Measurements from ENCODE around the gene ZNF22.

Gene ZNF22

GRCh38 chr10:44965104-44965503 lies 35.6 kb upstream of the ZNF22 start:
- H3K4me3 ChIP-seq (ENCODE audit: low read depth, low read length) = no peak overlapping the region
- no peak for DNase-seq (ENCODE audit: low read depth)
- in situ Hi-C loops (cut with HindIII; ENCODE audit: low sequenced_read_pairs) = no loop called here
- TF ChIP-seq CTCF (IDR thresholded peaks at IDR 0.05; ENCODE audit: low read depth, low read length, missing control alignments) = no peak

GRCh38 chr10:44965651-44966097 lies 35.0 kb upstream of the ZNF22 start:
- no peak overlapping the region for H3K4me3 ChIP-seq (ENCODE audit: low read depth, low read length)
- no peak for TF ChIP-seq CTCF (IDR thresholded peaks at IDR 0.05; ENCODE audit: low read depth, low read length, missing control alignments)
- no peak for DNase-seq (ENCODE audit: low read depth)
- in situ Hi-C loops (cut with HindIII; ENCODE audit: low sequenced_read_pairs) = no loop called here

- DNase-seq (ENCODE audit: low read depth) = no peak
- H3K4me3 ChIP-seq (ENCODE audit: low read depth, low read length) = no peak overlapping the region
- in situ Hi-C loops (cut with HindIII; ENCODE audit: low sequenced_read_pairs) = no loop called here
- no peak for TF ChIP-seq CTCF (IDR thresholded peaks at IDR 0.05; ENCODE audit: low read depth, low read length, missing control alignments)
Measured at GRCh38 chr10:44966129-44966815, 34.5 kb upstream of the ZNF22 start.

DNA sequence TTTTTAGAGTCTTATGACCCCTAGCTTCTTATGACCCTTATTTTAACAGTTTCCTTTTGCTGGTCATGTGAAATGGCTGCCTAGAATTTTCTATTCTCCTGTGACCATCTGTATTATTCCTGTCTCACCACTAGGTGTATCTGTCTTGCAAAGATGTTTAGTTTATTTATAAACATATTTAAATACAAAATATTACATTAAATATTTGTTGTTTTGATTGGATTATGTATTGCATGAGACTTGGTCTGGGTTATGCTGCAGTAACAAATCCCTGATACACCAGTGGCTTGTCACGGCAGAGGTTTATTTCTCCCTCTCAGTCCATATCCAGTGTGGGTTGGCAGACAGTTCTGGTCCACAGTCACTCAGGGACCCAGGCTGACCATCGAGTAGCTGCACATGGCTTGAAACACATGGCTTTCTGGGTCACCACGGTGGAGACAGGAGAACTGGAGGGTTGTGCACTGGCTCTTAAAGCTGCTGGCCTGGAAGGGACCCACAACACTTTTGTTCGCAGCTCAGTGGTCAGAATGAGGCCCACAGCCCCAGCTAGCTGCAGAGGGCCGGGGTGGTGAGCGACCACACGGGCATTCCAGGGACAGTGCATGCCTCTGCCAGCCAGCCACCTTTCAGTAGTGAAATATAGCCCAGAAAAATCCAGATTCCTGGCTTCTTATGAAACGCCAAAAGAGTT lies 33.8 kb upstream of the ZNF22 start:
- H3K4me3 ChIP-seq (ENCODE audit: low read depth, low read length) = no peak overlapping the region
- in situ Hi-C loops (cut with HindIII; ENCODE audit: low sequenced_read_pairs) = no loop called here
- no peak for DNase-seq (ENCODE audit: low read depth)
- TF ChIP-seq CTCF (IDR thresholded peaks at IDR 0.05; ENCODE audit: low read depth, low read length, missing control alignments) = no peak

DNA sequence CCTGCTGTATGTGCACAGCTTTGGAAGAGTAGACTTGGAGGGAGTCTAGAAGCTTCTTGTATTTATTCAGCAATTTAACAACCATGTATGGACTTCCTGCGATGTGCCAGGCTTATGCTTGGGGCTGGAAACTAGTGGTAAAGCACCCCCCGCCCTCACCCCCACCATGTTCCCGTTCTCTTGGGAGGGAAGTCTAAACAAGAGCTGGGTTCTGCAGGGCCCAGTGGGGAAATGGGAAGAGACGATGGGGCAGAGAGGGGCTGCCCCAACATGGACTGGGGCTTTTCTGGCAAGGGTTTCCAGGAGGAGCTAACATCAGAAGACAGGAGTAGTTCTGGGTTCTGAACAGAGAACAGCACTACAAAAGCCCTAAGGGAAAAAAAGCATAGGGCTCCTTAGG lies 33.1 kb upstream of the ZNF22 start:
- in situ Hi-C loops (cut with HindIII; ENCODE audit: low sequenced_read_pairs) = no loop called here

DNA sequence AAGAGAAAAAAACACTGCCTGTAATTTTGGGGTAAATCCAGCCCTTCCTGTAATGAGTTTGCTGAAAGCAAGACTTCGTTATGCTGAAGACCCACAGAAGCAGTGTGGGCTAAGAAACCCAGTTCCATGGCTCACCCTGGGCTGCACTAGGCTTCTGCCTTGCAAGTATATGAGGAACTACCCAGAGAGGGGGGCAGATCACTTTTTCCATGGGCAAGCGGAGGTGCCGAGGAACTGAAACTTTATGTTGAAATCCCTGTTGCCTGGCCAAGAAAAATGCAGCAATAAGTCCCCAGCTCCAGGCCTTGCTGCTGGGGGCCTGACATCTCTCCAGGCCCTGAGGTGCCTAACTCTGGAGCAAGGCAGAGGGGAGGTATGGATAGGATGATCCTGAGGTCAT lies 32.6 kb upstream of the ZNF22 start:
- in situ Hi-C loops (cut with HindIII; ENCODE audit: low sequenced_read_pairs) = no loop called here
- no peak for TF ChIP-seq CTCF (IDR thresholded peaks at IDR 0.05; ENCODE audit: low read depth, low read length, missing control alignments)
- no peak for DNase-seq (ENCODE audit: low read depth)
- H3K4me3 ChIP-seq (ENCODE audit: low read depth, low read length) = no peak overlapping the region

More for the DNA sequence above, 33.1 kb upstream of the ZNF22 start:
- no peak for TF ChIP-seq CTCF (IDR thresholded peaks at IDR 0.05; ENCODE audit: low read depth, low read length, missing control alignments)
- H3K4me3 ChIP-seq (ENCODE audit: low read depth, low read length) = no peak overlapping the region
- DNase-seq (ENCODE audit: low read depth) = no peak
